ENCODE data around the gene APOC4.
"Not testable (repeated sequence)": the region's sequence is repeated elsewhere in the genome, so short reads cannot be mapped to it uniquely, and the experiment has no call there.

Gene APOC4

GRCh38 chr19:44961821-44962220 is 19.8 kb downstream of the APOC4 start:
- no peak for TF ChIP-seq CTCF (IDR thresholded peaks at IDR 0.05; ENCODE audit: insufficient read depth, low read depth, low read length, missing control alignments)
- no peak overlapping the region for H3K4me3 ChIP-seq (ENCODE audit: low read length)
- no peak for DNase-seq (ENCODE audit: low read depth)

GRCh38 chr19:44968118-44968517 is 26.1 kb downstream of the APOC4 start:
- no peak for TF ChIP-seq CTCF (IDR thresholded peaks at IDR 0.05; ENCODE audit: insufficient read depth, low read depth, low read length, missing control alignments)
- DNase-seq (ENCODE audit: low read depth): no peak
- no peak overlapping the region for H3K4me3 ChIP-seq (ENCODE audit: low read length)

GRCh38 chr19:44968670-44969069 is 26.6 kb downstream of the APOC4 start:
- DNase-seq (ENCODE audit: low read depth): no peak
- TF ChIP-seq CTCF (IDR thresholded peaks at IDR 0.05; ENCODE audit: insufficient read depth, low read depth, low read length, missing control alignments): no peak

GRCh38 chr19:44969437-44969836 is 27.4 kb downstream of the APOC4 start:
- DNase-seq (ENCODE audit: low read depth): no peak
- TF ChIP-seq CTCF (IDR thresholded peaks at IDR 0.05; ENCODE audit: insufficient read depth, low read depth, low read length, missing control alignments): no peak
- no peak overlapping the region for H3K4me3 ChIP-seq (ENCODE audit: low read length)

More at GRCh38 chr19:44968670-44969069, 26.6 kb downstream of the APOC4 start:
- H3K4me3 ChIP-seq (ENCODE audit: low read length): no peak overlapping the region

GRCh38 chr19:44971451-44971850 is 29.4 kb downstream of the APOC4 start:
- DNase-seq (ENCODE audit: low read depth); H3K4me3 ChIP-seq (ENCODE audit: low read length): not testable (repeated sequence)

- DNase-seq (ENCODE audit: low read depth): no peak
- no peak for TF ChIP-seq CTCF (IDR thresholded peaks at IDR 0.05; ENCODE audit: insufficient read depth, low read depth, low read length, missing control alignments)
- no peak overlapping the region for H3K4me3 ChIP-seq (ENCODE audit: low read length)
These were observed 30.8 kb downstream of the APOC4 start for GRCh38 chr19:44972802-44973201.

GRCh38 chr19:44973982-44974735 is 32.1 kb downstream of the APOC4 start:
- H3K4me3 ChIP-seq (ENCODE audit: low read length): no peak overlapping the region
- DNase-seq (ENCODE audit: low read depth): no peak
- no peak for TF ChIP-seq CTCF (IDR thresholded peaks at IDR 0.05; ENCODE audit: insufficient read depth, low read depth, low read length, missing control alignments)

Measured in epithelial cell of esophagus (primary cell).